Keratinocyte (primary cell): ENCODE measurements around the gene GLDC. TPM values are rescaled to one million over a fixed set of nuclear protein-coding genes. Genes with fewer than 3 reads are reported as not detected.

Source experiments
- DNase-seq: peaks from one replicate; pipeline ENCODE4 v3.0.0-alpha.2; 2011; ENCODE audit warnings: low read depth, missing footprints, low spot score
- FAIRE-seq: peaks from 2 replicates; lab custom pipeline; 2011; peaks lifted over from hg19 to GRCh38; lab: Jason Lieb, UNC
- H2AFZ ChIP-seq: 2 replicates; pipeline ENCODE4 v1.6.0; 2012; ENCODE audit warnings: low read length, control low read depth, inconsistent platforms; ENCODE audit not compliant: control insufficient read depth
- H3K27ac ChIP-seq: 2 replicates; pipeline ENCODE4 v1.5.1; 2011; ENCODE audit warnings: low read length; ENCODE audit not compliant: control insufficient read depth, insufficient read depth
- H3K27me3 ChIP-seq: 3 replicates; pipeline ENCODE4 v1.6.0; 2011; ENCODE audit warnings: low read length; ENCODE audit not compliant: control insufficient read depth, insufficient read depth; ENCODE audit errors: extremely low read depth
- H3K36me3 ChIP-seq, 2 experiments: 2 replicates in 1 of 2; 3 replicates in 1 of 2; pipeline ENCODE4 v1.5.1; 2011; ENCODE audit warnings: low read length in 2 of 2, mild to moderate bottlenecking in 1 of 2; ENCODE audit not compliant: control insufficient read depth in 2 of 2, insufficient read depth in 2 of 2; ENCODE audit errors: extremely low read depth in 1 of 2
- H3K4me1 ChIP-seq: 3 replicates; pipeline ENCODE4 v1.5.1; 2011; ENCODE audit warnings: low read length; ENCODE audit not compliant: control insufficient read depth, insufficient read depth; ENCODE audit errors: extremely low read depth
- H3K4me2 ChIP-seq: 3 replicates; pipeline ENCODE4 v1.6.0; 2011; ENCODE audit warnings: low read depth, low read length; ENCODE audit not compliant: control insufficient read depth, insufficient read depth; ENCODE audit errors: extremely low read depth
- H3K4me3 ChIP-seq, 3 experiments: fragments of 200-600 bp in 1 of 3; sonication (generic) in 1 of 3; 2 replicates in 2 of 3; 3 replicates in 1 of 3; pipeline ENCODE4 v1.5.1; 2011 to 2016; ENCODE audit warnings: low read length in 3 of 3, mild to moderate bottlenecking in 3 of 3, control low read depth in 2 of 3, inconsistent platforms in 1 of 3, low read depth in 1 of 3, mixed read lengths in 1 of 3, mixed run types in 1 of 3, moderate library complexity in 1 of 3; ENCODE audit not compliant: control insufficient read depth in 2 of 3, insufficient read depth in 2 of 3; ENCODE audit errors: extremely low read depth in 1 of 3
- H3K79me2 ChIP-seq: 2 replicates; pipeline ENCODE4 v1.6.0; 2012; ENCODE audit warnings: low read length; ENCODE audit not compliant: control insufficient read depth, insufficient read depth
- H3K9ac ChIP-seq: 3 replicates; pipeline ENCODE4 v1.6.0; 2011; ENCODE audit warnings: low read length; ENCODE audit not compliant: control insufficient read depth, insufficient read depth; ENCODE audit errors: extremely low read depth
- H3K9me1 ChIP-seq: 3 replicates; pipeline ENCODE4 v1.6.0; 2011; ENCODE audit warnings: low read length; ENCODE audit not compliant: control insufficient read depth, insufficient read depth; ENCODE audit errors: extremely low read depth
- H3K9me3 ChIP-seq: 2 replicates; pipeline ENCODE4 v1.5.1; 2012; ENCODE audit warnings: low read depth, low read length; ENCODE audit not compliant: control insufficient read depth
- H4K20me1 ChIP-seq: 3 replicates; pipeline ENCODE4 v1.6.0; 2011; ENCODE audit warnings: low read length; ENCODE audit not compliant: control insufficient read depth, insufficient read depth; ENCODE audit errors: extremely low read depth
- EZH2 ChIP-seq: IDR thresholded peaks from one replicate; pipeline ENCODE4 v1.6.1; 2012; ENCODE audit warnings: inconsistent platforms, mild to moderate bottlenecking, low read length, moderate library complexity
- dilution Hi-C: fragments of 300-500 bp; cut with MboI; formaldehyde crosslinking; loops from one replicate; pipeline ENCODE4 v1.7.0; 2020; ENCODE audit warnings: low sequenced_read_pairs; ENCODE audit not compliant: extremely low pct_ligation_motif_present
- polyA plus RNA-seq, 5 experiments: library from polyadenylated mRNA; depleted of rRNA in 3 of 5; stranded (reverse) in 3 of 5; stranded (forward) in 1 of 5; unstranded in 1 of 5; fragments of >200 nt; gene quantifications; 1 replicate in 1 of 5; 2 replicates in 3 of 5; 3 replicates in 1 of 5; pipeline versions ENCODE4 v1.2.1 to v1.2.3, GENCODE V29; 2011 to 2012; ENCODE audit warnings: missing spikeins in 2 of 5, low read depth in 1 of 5, low replicate concordance in 1 of 5
- TF ChIP-seq, protein P1 (sequence below), 3 experiments: IDR thresholded peaks in 1 of 3; conservative IDR thresholded peaks in 1 of 3; optimal IDR thresholded peaks in 1 of 3; 2 replicates in 2 of 3; 3 replicates in 1 of 3; pipeline versions ENCODE3 to v1.5.1; 2011; ENCODE audit warnings: low read length in 3 of 3, mild to moderate bottlenecking in 3 of 3, moderate library complexity in 2 of 3, control low read depth in 1 of 3, inconsistent platforms in 1 of 3; ENCODE audit not compliant: insufficient read depth in 2 of 3; ENCODE audit errors: extremely low read depth in 1 of 3

GLDC gene
- polyA plus RNA-seq, 1 donor (not counting 4 experiments of a cell fraction or from before 2014, with no cell fraction given) = 0.69 TPM

GRCh38 chr9:6616951-6617602, 28.5 kb downstream of the GLDC start:
- DNase-seq (no peak), FAIRE-seq (no peak)
- Histone ChIP-seq H2AFZ (no peak overlapping the region), H3K4me2 (no peak overlapping the region), H4K20me1 (no peaks in the 10 kb centered on the region), H3K9me3 (no peaks in the 10 kb centered on the region), H3K4me3 (no peak overlapping the region), H3K27me3 (no peaks in the 10 kb centered on the region), H3K9ac (no peak overlapping the region), H3K9me1 (no peaks in the 10 kb centered on the region), H3K36me3 (no peaks in the 10 kb centered on the region), H3K79me2 (no peaks in the 10 kb centered on the region), H3K27ac (no peak overlapping the region), H3K4me1 (no peaks in the 10 kb centered on the region)
- dilution Hi-C loops = no loop called here
- no peak for TF ChIP-seq EZH2
- TF ChIP-seq, protein P1, sequence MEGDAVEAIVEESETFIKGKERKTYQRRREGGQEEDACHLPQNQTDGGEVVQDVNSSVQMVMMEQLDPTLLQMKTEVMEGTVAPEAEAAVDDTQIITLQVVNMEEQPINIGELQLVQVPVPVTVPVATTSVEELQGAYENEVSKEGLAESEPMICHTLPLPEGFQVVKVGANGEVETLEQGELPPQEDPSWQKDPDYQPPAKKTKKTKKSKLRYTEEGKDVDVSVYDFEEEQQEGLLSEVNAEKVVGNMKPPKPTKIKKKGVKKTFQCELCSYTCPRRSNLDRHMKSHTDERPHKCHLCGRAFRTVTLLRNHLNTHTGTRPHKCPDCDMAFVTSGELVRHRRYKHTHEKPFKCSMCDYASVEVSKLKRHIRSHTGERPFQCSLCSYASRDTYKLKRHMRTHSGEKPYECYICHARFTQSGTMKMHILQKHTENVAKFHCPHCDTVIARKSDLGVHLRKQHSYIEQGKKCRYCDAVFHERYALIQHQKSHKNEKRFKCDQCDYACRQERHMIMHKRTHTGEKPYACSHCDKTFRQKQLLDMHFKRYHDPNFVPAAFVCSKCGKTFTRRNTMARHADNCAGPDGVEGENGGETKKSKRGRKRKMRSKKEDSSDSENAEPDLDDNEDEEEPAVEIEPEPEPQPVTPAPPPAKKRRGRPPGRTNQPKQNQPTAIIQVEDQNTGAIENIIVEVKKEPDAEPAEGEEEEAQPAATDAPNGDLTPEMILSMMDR (optimal IDR thresholded peaks at IDR 0.05 in 1 of 3, IDR thresholded peaks at IDR 0.05 in 1 of 3, conservative IDR thresholded peaks at IDR 0.05 in 1 of 3; ENCODE audit: extremely low read depth in 1 of 3, insufficient read depth in 2 of 3, low read length in 3 of 3) = no peak

DNA sequence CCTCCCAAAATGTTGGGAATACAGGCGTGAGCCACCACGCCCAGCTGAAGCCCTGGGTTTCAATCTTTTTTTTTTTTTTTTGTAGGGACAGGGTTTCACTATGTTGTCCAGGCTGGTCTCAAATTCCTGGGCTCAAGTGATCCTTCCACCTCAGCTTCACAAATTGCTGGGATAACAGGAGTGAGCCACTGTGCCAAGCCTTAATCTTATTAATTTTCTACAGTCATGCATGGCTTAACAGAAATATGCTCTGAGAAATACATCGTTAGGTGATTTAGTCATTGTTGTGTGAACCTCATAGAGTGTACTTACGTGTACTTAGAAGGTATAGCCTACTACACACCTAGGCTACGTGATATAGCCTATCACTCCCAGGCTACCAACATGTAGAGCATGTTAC, 31.0 kb downstream of the GLDC start:
- no peaks in the 10 kb centered on the region for H3K4me1 ChIP-seq
- H3K36me3 ChIP-seq = no peaks in the 10 kb centered on the region
- H3K27me3 ChIP-seq = no peaks in the 10 kb centered on the region
- no peak overlapping the region for H3K4me2 ChIP-seq
- no peaks in the 10 kb centered on the region for H3K79me2 ChIP-seq
- dilution Hi-C loops = no loop called here
- H3K27ac ChIP-seq = no peak overlapping the region
- no peaks in the 10 kb centered on the region for H3K9me3 ChIP-seq
- no peak overlapping the region for H2AFZ ChIP-seq
- DNase-seq (no peak), FAIRE-seq (peak; percentile 9)
- H3K9ac ChIP-seq = no peak overlapping the region
- no peaks in the 10 kb centered on the region for H4K20me1 ChIP-seq
- H3K9me1 ChIP-seq = no peaks in the 10 kb centered on the region
- no peak overlapping the region for H3K4me3 ChIP-seq
- TF ChIP-seq EZH2 = no peak
- TF ChIP-seq, protein P1 (optimal IDR thresholded peaks at IDR 0.05 in 1 of 3, IDR thresholded peaks at IDR 0.05 in 1 of 3, conservative IDR thresholded peaks at IDR 0.05 in 1 of 3; ENCODE audit: extremely low read depth in 1 of 3, insufficient read depth in 2 of 3, low read length in 3 of 3) = no peak
